ENCODE results near the gene PASK. TPM values are rescaled to one million over a fixed set of nuclear protein-coding genes. Genes with fewer than 3 reads are reported as not detected.

The PASK gene
- total and polyA plus RNA-seq, 8 donors: 0.58 to 56.7 (median 5.9) TPM

DNA sequence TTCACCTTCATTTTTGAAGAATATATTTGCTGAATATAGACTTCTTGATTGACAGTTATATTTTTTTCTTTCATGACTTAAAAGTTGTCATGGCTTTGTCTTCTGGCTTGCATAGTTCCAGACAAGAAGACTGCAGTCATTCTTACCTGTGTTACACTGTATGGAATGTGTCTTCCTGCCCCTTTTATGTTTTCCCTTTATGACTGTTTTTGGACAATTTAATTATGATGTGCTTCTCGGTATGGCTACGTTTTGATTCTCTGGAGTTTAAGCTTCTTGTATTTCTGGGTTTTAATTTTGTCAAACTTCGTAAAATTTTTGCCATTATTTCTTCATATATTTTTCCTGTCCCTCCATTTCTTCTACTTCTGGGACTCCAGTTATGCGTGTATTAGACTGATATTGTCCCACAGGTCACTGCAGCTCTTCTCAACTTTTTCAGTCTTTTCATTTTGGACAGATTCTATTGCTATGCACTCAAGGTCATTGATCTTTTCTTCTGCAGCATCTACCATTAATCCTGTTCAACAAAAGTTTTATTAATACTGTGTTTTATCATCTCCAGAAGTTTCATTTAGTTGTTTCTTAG lies 64.3 kb downstream of the PASK start:
- H3K4me3 ChIP-seq: no peak overlapping the region
- H3K9me3 ChIP-seq: no peaks in the 10 kb centered on the region
- no peak for TF ChIP-seq POLR2AphosphoS5 (IDR thresholded peaks at IDR 0.05)
- TF ChIP-seq, protein P1, sequence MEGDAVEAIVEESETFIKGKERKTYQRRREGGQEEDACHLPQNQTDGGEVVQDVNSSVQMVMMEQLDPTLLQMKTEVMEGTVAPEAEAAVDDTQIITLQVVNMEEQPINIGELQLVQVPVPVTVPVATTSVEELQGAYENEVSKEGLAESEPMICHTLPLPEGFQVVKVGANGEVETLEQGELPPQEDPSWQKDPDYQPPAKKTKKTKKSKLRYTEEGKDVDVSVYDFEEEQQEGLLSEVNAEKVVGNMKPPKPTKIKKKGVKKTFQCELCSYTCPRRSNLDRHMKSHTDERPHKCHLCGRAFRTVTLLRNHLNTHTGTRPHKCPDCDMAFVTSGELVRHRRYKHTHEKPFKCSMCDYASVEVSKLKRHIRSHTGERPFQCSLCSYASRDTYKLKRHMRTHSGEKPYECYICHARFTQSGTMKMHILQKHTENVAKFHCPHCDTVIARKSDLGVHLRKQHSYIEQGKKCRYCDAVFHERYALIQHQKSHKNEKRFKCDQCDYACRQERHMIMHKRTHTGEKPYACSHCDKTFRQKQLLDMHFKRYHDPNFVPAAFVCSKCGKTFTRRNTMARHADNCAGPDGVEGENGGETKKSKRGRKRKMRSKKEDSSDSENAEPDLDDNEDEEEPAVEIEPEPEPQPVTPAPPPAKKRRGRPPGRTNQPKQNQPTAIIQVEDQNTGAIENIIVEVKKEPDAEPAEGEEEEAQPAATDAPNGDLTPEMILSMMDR (IDR thresholded peaks at IDR 0.05): no peak
- TF ChIP-seq EP300 (IDR thresholded peaks at IDR 0.05): no peak
- TF ChIP-seq POLR2A (IDR thresholded peaks at IDR 0.05): no peak
- intact Hi-C loops (cut with DNase I; ENCODE audit: low total_unique reads): no loop called here
- H3K27me3 ChIP-seq: no peaks in the 10 kb centered on the region
- WGBS, 5 donors: 93 to 98% (median 97%) methylated on average over 4 of the region's 4 CpGs
- DNase-seq: no peak
- no peak overlapping the region for H3K27ac ChIP-seq
- H3K4me1 ChIP-seq: peaks cover 0 to 12% (median 3%) of the 10 kb centered on the region in 4 donors
- H3K36me3 ChIP-seq: peaks cover 20 to 56% (median 51%) of the 10 kb centered on the region in 4 donors

DNA sequence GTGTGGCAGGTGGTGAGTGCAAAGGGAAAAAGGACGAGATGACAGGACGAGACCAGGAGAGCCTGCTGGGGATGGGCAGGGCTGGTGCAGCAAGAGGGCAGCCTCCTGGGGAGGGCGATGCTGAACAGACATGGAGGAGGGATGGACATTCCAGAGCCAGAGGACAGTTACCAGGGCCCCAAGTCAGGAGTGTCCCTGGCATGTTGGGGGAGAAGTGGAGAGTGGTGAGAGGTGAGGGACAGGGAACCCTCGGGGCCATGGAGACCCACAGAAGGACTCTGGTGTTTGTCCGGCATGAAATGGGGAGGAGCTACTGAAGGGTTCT lies 66.2 kb downstream of the PASK start:
- H3K27ac ChIP-seq: no peak overlapping the region
- 71 to 89% (median 77%) methylated on average over 5 of the region's 5 CpGs for WGBS, 5 donors
- no peak for DNase-seq

DNA sequence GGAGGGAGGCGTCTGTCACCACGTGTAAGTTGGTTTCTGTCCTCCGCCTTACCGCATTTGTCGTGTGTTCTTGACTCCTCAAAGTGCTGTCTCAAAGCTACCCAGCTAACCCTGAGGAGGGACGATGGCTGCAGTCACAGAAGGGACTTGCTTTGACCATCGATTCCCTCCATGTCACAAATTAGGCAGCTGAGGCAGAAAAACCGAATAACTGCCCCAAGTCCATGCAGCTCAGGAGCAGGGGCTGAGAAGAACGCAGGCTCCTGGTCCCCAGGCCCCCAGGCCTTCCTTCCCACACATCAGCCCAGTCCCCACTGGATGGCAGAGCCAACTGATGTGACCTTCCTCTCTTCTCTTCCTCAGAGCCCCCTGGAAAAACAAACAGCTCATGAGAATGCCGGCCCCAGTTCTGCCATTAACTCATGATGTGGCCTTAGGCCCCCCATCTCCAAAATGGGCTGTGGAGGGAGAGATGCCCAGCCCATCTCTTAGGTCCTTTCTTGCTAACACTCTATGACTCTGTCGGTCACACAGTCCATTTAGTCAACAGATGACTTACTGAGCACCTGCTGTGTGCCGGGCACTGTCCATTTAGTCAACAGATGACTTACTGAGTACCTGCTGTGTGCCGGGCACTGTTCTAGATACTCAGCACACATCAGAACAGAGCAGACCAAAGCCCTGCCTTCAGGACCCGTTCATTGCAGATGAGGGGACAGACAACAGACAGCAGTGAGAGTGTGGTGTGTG lies 66.8 kb downstream of the PASK start:
- intact Hi-C loops (cut with DNase I; ENCODE audit: low total_unique reads): no loop called here
- DNase-seq: no peak
- no peaks in the 10 kb centered on the region for H3K9me3 ChIP-seq
- H3K27me3 ChIP-seq: no peaks in the 10 kb centered on the region
- H3K4me3 ChIP-seq: no peak overlapping the region
- H3K27ac ChIP-seq: no peak overlapping the region
- H3K36me3 ChIP-seq: peaks cover 4 to 31% (median 27%) of the 10 kb centered on the region in 4 donors
- H3K4me1 ChIP-seq: peaks cover 0 to 19% (median 5%) of the 10 kb centered on the region in 4 donors
- TF ChIP-seq POLR2A (IDR thresholded peaks at IDR 0.05) (no peak), EP300 (IDR thresholded peaks at IDR 0.05) (no peak), POLR2AphosphoS5 (IDR thresholded peaks at IDR 0.05) (no peak)
- TF ChIP-seq, protein P1 (IDR thresholded peaks at IDR 0.05): no peak
- WGBS, 5 donors: 69 to 84% (median 79%) methylated on average over 13 to 14 of the region's 14 CpGs

More for the DNA sequence above, 66.2 kb downstream of the PASK start:
- Histone ChIP-seq H3K36me3 (peaks cover 6 to 37% (median 33%) of the 10 kb centered on the region in 4 donors), H3K4me1 (peaks cover 0 to 19% (median 5%) of the 10 kb centered on the region in 4 donors), H3K9me3 (no peaks in the 10 kb centered on the region), H3K27me3 (no peaks in the 10 kb centered on the region), H3K4me3 (no peak overlapping the region)
- intact Hi-C loops (cut with DNase I; ENCODE audit: low total_unique reads): no loop called here
- TF ChIP-seq POLR2AphosphoS5 (IDR thresholded peaks at IDR 0.05): no peak

DNA sequence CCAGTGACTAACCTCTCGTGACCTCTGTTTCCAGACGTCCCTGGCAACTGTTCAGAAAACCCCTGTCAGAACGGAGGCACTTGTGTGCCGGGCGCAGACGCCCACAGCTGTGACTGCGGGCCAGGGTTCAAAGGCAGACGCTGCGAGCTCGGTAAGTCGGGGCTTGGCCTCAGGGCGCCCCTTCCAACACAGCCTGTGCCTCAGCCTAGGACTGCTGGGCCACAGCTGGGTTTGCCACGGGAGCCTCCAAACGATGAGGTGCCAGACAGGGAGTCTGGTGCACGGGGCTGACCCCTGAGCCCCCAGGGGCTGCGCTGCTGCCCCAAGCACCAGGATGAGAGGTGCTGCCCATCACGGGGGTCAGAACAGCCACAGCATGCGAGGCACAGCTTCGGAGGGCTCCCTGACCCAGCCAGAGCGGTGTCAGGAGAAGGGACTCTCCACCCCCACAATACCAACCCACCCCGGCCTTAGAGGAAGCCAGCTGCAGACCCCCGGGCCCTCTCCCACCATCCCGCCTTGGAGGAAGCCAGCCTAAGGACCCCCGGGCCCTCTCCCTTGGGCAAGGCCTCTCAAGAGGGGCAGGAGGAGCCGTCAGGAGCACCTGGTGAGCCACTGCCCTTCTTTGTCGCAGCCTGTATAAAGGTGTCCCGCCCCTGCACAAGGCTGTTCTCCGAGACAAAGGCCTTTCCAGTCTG lies 67.5 kb downstream of the PASK start:
- Histone ChIP-seq H3K4me1 (peaks cover 0 to 19% (median 5%) of the 10 kb centered on the region in 4 donors), H3K4me3 (no peak overlapping the region), H3K9me3 (no peaks in the 10 kb centered on the region), H3K36me3 (peaks cover 0 to 24% (median 20%) of the 10 kb centered on the region in 4 donors), H3K27me3 (no peaks in the 10 kb centered on the region), H3K27ac (no peak overlapping the region)
- intact Hi-C loops (cut with DNase I; ENCODE audit: low total_unique reads): no loop called here
- WGBS, 5 donors: 56 to 70% (median 61%) methylated on average over 16 to 28 of the region's 28 CpGs
- DNase-seq: no peak
- TF ChIP-seq POLR2AphosphoS5 (IDR thresholded peaks at IDR 0.05) (no peak), EP300 (IDR thresholded peaks at IDR 0.05) (no peak), POLR2A (IDR thresholded peaks at IDR 0.05) (no peak)
- TF ChIP-seq, protein P1 (IDR thresholded peaks at IDR 0.05): no peak
